GM21367 (cell line): ENCODE results near the gene DNAAF1.
"Not testable (repeated sequence)": the region's sequence is repeated elsewhere in the genome, so short reads cannot be mapped to it uniquely, and the experiment has no call there.

Source experiments
- ATAC-seq: cut with Tn5 transposase; IDR thresholded peaks from one replicate; pipeline ENCODE4 v1.9.1; 2021; ENCODE audit not compliant: unreplicated experiment

DNAAF1 gene

DNA sequence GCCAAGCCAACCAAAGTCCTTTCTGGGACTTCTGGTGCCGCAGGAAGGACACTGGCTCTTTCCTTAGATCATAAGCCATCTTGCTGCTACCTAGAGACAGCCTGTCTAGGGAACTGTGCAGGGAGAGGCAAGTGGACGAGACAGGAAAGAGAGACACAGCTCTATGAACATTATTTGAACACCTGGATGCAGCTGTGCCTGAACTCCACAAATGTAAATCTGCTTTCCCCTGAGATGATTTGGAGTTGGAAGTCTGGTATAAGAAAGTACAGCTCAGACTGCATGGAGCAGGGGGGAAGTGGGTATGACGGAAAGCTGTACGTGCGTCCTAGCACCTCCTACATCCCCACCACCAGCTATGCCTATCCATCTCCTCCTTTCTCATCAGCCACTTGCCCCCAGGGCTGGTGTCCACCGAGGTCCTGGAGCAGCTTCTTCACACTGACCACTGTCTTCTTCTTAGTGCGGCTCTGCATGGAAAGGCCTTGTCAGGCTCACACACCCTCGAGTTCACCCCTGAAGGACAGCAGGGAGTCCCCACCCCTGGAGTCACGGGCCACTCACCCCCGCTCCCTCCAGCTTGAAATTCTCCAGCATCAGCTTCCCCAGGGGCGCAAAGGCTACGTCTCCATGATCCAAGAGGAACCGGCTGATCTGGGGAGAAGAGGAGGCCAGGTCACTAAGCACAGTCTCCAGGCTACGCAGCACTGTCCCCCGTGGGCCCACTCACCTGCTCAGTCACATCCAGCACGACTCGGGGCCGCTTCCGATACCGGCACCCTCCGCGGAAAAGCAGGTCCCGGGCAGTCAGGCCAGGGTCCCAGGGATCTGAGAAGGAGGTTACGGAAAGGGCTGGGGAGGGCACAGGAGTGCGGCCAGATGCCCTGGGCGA lies 37.8 kb downstream of the DNAAF1 start:
- ATAC-seq, result no peak

DNA sequence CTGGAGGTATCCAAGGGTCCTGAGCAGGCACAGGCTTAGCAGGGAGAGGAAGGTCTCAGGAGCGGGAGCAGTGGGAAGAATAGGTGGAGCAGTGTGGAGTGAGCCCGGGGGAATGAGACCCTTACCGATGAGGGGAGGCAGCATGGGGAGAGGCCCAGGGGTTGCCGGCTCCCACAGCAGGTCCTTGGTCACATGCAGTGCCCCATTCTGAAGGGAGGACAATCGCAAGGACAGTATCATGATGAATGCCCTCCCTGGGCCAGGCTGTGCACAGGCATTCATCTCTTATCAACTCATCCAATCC lies 38.4 kb downstream of the DNAAF1 start:
- no peak for ATAC-seq

DNA sequence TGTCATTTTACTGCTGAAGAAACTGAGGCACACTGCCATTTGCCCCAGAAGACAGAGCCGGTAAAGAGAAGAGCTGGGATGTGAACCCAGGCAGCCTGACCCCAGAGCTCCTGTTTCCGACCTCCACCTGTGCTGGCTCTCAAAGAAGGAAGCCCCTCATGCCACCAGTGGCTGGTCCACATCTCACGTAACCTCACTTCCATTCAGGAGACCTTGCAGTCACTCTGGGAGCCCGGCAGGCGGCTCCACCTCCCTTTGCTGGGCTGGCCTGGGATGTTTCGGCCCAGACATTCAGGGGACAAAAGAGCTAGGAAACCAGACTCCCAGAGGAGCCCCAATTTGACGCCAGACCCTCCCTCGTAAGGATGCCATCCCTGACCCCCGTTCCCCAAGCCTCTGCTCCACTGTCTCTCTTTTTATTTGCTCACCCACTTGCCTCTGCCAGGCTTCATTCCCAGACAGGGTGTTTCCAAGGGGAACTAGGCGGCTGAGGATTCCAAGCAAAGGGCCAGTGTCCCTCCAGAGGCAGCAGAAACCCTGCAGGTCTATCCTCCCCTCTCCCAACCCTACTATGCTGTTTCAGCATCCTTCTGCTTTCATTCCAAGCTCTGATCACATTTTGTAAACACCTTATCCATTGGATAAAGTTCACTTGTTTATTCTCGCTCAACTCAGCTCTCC lies 38.9 kb downstream of the DNAAF1 start:
- ATAC-seq, result no peak

DNA sequence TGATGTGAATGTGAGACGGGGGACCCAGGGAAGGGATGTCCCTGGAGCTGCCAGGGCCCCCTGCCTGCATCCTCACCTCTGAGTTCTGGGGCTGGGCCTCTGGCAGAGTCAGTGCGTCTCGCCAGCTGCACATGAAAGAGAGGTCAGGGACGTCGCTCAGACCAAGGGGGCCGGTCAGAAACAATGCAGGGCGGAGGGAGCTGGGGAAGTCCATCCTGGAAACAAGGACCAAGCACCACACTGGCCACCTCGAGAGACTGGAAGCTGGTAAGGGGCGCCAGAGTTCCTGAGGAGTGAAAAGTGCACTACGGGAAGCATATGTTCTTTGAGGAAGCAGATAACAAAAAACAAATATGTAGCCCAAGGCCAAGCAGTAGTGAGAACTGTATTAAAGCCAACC lies 39.7 kb downstream of the DNAAF1 start:
- ATAC-seq, result no peak

DNA sequence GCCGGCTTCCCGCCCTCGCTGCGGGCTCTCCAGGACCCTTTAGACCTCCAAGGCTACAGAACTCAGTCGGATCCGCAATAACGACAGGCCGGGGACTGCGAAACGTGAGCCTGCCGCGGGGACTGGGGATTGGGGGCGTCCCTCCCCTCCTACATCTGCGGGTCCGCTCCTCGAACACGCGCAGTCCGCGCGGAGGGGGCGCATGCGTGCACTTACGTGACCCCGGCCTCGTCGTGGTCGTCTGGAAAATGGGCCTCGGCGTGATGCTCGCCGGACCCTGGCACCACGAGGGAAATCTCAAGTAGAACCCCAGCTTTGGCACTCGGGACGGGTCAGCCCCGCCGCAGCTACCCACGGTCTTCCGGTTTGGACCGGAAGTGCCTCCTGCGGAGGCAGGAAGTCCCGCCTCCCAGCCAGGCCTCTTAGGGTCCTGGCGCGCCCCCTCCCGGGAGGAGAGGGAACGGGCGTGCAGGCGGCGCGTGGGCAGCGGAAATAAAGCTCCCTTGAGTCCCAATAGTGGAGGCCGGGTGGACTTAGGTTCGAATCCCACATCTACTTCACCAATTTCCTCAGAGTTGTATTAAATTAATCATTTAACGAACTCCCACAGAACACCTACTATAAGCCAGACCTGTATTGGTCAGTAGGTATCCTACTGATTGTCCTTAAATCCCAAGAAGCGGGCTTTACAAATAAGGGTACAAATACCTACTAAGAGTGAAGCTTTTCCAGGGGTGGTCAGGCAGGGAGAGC lies 41.8 kb downstream of the DNAAF1 start, which contains the start of gene TAF1C:
Gene TAF1C (minus strand): TSS at position 373 of the 753 bp plus-strand sequence. CDS start 2,069 bp downstream, outside the sequence.
- ATAC-seq, result peak; percentile 76

DNA sequence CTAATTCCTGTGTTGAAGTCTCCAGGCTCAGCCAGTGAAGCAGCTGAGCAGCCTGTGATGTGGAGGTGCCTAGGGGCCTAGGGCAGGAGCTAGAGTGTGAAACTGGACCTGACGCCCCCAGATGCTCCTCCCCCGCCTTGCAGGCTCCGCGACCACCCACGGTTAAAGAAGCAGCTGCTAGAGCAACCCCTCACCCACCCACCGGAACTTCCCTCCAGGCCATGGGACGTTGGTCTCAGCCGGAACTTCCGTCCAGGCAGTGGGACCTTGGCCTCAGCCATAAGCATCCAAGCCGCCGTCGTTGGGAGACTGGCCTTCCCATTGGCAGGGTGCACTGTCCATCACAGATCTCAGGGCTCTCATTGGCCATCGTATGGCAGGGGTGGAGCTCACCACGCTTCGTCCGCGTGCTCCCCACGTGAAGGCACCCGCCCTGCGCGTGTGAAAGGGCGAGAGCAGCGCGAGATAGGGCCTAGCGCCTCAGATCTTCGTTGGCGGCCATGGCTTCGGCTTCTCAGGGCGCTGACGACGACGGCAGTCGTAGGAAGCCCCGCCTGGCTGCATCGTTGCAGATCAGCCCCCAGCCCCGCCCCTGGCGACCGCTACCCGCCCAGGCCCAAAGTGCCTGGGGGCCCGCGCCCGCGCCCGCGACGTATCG lies 45.8 kb downstream of the DNAAF1 start, which contains the start of gene ADAD2:
Gene ADAD2 (plus strand): TSS at position 427 of the 658 bp plus-strand sequence. CDS start 74 bp downstream, at position 501.
- ATAC-seq, result no peak

DNA sequence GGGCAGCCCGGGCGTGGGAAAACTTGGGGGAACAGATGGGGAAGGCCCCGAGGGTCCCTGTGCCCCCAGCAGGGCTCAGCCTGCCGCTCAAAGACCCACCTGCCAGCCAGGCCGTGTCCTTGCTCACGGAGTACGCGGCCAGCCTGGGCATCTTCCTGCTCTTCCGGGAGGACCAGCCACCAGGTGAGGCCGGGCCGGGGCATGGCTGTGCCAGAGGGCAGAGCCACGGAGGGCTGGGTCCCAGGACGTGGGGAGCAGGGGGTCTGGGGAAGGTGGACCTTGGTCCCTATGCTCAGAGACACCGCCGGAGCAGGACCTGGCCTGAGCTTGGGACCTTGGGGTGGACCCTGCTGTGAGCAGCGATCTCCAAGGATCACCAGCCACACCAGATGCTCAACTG lies 46.4 kb downstream of the DNAAF1 start:
- ATAC-seq, result no peak

DNA sequence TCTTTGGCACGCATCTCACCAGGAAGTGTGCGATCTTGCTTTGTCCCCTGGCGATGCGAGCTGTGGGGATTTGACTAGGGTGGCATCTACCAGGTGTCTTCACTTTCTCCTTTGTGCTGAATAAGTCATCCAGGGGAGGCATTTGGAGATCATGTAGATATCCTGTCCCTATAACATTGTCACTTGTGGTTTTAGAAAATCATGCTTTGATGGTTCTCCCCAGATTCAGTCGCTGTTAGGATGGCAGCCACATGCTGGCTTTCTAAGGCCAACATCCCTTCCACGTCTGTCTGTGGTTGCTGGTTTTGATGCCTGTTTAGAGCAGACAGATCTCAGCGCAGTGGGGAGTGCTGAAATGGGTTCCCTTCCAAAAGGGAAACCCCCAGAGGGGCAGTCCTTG lies 48.4 kb downstream of the DNAAF1 start:
- ATAC-seq, result no peak

DNA sequence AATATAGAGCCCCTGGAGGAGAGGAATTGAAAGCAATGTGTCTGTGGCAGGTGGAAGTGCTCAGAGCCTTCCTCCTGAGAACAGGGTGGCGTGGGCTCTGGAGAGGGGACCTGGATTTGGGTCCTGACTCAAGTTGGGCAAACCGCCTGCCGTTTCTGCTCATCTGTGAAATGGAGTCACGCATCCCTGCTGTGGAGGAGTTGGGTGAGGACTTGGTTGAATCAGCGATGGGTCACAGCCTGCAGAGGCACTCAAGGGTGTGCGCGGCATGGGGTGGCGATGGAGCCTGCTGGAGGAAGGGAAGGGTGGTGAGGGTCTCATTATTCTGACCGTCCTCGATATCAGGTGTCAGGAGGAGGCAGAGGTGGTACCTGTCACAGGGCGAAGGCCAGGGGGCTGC lies 48.9 kb downstream of the DNAAF1 start:
- no peak for ATAC-seq

DNA sequence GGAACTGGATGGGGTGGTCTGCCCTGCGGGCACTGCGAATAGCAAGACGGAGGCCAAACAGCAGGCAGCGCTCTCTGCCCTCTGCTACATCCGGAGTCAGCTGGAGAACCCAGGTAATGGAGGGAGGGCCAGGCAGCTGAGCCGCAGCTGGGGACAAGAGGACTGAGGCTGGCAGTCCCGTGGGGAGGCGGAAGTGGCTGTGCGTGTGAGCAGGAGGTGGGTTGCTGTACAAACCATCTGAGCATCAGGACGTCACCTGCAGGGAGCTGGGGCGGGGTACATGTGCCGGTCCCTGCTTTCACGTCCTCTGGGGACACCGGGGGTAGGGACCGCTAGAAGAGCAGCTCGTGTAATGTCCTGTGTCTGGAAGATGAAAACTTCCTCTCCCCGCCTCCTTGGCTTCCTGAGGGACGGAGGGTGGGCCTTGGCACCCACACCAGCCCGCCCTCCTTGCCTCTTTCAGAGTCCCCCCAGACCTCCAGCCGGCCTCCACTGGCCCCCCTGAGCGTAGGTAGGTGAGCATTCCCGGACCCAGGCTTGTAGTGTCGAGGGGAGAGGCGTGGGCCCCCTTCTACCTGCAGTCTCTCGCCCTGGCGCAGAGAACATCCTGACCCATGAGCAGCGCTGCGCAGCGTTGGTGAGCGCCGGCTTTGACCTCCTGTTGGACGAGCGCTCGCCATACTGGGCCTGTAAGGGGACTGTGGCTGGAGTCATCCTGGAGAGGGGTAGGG lies 49.5 kb downstream of the DNAAF1 start:
- no peak for ATAC-seq

DNA sequence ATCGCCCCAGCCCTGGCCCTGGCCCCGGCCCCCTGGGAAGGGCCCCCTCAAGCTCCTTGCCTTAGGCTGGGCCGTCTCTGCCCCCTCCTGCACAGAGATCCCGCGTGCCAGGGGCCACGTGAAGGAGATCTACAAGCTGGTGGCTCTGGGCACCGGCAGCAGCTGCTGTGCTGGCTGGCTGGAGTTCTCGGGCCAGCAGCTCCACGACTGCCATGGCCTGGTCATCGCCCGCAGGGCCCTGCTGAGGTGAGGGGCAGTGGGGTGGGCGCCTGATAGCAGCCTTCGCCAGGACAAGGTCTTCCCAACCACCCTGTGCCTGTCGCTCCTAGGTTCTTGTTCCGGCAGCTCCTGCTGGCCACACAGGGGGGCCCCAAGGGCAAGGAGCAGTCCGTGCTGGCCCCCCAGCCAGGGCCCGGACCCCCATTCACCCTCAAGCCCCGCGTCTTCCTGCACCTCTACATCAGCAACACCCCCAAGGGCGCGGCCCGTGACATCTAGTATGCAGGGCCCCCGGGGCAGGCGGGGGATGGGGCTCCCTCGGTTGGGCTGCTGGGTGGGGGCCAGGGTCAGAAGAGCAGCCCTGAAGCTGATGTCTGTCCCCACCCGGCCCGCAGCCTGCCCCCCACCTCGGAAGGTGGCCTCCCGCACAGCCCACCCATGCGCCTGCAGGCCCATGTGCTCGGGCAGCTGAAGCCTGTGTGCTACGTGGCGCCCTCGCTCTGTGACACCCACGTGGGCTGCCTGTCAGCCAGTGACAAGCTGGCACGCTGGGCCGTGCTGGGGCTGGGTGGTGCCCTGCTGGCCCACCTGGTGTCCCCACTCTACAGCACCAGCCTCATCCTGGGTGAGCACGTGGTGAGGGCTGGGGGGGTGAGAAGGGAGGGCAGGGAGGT lies 50.3 kb downstream of the DNAAF1 start:
- ATAC-seq, result no peak

DNA sequence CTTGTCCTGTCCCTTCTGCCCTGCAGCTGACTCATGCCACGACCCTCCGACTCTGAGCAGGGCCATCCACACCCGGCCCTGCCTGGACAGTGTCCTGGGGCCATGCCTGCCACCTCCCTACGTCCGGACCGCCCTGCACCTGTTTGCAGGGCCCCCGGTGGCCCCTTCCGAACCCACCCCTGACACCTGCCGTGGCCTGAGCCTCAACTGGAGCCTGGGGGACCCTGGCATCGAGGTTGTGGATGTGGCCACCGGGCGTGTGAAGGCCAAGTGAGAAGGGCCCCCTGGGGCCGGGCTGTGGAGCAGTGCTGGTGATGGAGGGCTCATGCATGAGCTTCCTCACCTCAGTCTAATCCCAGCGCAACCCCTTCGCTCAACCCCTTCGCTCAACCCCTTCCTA lies 51.0 kb downstream of the DNAAF1 start:
- no peak for ATAC-seq

DNA sequence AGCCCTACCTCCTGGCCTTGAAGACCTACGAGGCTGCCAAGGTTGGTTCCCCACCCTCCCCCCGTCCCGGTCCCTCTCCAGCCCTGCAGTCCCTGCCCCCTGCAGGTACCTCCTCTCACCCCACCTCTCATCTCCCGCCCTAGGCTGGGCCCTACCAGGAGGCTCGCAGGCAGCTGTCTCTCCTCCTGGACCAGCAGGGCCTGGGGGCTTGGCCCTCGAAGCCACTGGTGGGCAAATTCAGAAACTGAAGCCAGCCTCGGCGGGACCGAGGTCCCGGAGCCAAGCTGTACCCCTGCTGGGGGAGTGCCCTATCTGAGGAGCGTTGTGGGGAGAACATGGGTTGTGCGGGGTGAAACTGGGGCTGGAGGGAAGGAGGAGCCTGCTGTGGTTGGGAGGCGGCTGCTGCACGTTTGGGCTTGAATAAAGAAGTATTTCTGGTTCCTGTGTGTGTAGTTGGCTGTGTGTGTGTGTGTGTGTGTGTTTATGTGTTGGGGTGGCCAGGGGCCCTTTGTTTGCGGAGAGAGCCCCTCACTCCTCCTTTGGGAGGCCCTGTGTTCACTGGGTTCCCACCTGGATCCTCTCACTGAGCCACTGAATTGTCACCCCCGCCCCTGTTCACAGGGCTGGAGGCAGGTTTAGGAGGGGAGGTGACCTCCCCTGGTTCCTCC lies 51.8 kb downstream of the DNAAF1 start:
- no peak for ATAC-seq

DNA sequence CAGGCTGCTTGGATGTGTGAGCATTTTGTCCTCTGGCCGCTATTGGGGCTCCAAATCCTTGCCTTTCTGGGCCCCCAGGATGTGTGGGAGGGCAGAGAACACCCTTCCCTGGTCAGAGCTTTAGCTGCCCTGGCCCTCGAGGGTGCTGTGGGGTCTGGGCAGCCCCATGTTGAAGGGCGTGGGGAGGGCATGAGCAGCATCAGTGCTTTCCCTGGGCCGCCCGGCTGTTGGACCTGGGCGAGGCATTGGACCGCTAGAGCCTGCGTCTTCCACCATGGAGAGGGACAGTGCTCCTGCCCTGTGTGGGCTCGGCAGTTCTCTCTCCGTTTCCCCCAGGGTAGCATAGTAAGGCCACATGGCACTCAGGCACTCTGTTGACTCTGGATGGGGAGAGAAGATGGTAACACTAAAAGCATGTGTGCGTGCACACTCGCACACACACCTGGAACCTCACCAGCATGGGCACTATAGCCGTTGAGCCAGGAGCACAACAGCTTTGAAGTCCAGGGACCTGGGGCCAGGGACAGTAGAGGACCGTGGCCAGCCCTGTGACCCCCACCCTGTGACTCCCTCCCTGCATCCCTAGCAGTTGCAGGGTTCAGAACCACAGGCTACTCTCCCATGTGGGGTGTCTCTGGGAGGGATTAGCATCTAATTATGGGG lies 52.5 kb downstream of the DNAAF1 start:
- no peak for ATAC-seq

DNA sequence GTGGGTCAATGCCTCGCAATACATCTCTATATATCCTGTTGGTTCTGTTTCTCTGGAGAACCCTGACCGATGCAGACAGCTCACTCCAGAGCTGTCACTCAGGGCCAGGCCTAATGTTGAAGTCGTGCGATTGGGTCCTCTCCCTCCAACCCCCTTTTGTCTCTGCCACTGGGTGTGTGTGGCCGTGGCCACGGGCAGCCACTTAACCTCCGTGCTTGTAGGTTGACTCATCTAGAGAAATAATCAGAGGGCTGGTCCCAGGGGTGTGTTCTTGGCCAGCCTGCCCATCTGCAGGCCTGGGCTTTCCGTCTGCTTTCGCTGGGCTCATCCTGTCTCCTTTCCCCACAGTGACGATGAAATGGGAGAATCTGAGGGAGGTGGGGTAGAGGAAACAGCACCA lies 53.3 kb downstream of the DNAAF1 start:
- ATAC-seq, result no peak

DNA sequence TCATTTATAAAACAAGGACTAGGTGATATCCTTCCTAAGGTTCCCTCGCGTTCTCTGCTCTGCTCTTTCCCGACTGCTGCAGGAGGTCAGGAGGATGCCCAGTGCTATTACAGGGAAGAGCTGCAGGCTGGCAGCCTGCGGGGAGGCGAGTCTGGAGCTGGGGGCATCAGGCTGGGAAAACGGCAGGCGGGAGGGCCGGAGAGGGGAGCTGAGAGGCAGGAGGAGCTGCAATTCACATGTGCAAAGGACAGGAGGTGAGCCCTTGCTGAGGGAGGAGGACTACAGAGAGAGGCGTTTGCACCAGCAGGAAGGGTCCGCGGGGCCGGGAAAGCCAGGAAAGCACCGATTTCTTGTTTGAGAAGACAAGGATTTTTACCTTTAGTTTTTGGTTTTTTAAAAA lies 54.0 kb downstream of the DNAAF1 start:
- ATAC-seq, result no peak

DNA sequence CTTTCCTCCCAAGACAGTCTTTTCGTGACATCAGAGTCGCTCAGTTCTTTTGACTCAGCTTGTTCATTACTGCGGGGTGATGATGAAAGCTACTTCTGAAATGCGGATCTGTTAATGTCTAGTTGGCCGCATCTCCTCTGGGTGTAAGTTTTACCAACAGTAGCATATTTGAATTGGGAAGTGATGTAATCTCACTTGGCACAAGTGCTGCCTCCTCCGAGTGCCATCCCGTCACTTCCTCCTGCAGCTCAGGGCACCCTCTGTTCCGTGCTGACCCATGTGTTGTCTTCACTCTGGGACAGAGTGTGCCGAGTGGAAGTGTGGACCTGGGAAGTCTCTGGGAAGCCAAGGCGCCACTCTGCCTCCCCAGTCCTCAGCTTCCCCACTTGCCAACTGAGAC lies 54.8 kb downstream of the DNAAF1 start:
- no peak for ATAC-seq

DNA sequence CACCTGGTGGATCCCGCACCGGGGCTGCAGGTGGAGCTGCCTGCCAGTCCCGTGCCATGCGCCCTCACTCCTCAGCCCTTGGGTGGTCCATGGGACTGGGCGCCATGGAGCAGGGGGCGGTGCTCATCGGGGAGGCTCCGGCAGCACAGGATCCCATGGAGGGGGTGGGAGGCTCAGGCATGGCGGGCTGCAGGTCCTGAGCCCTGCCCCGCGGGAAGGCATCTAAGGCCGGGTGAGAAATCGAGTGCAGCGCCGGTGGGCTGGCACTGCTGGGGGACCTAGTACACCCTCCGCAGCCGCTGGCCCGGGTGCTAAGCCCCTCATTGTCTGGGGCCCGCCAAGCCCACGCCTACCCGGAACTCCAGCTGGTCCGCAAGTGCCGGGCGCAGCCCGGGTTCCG lies 59.4 kb downstream of the DNAAF1 start:
- ATAC-seq, result not testable (repeated sequence)
